Osteoblast (primary cell): ENCODE results near the gene RAVER2. TPM values are rescaled to one million over a fixed set of nuclear protein-coding genes. Genes with fewer than 3 reads are reported as not detected.
"Not testable (repeated sequence)": the region's sequence is repeated elsewhere in the genome, so short reads cannot be mapped to it uniquely, and the experiment has no call there.

Experiments
- DNase-seq: peaks from one replicate; pipeline ENCODE4 v3.0.0; 2011; ENCODE audit warnings: low spot score, mixed read lengths; ENCODE audit not compliant: insufficient read length; ENCODE audit errors: missing footprints
- H2AFZ ChIP-seq: 2 replicates; pipeline ENCODE4 v1.6.0; 2011; ENCODE audit warnings: mild to moderate bottlenecking, low read length
- H3K27ac ChIP-seq: 2 replicates; pipeline ENCODE4 v1.5.1; 2011; ENCODE audit warnings: mild to moderate bottlenecking, low read depth, low read length, moderate library complexity
- H3K27me3 ChIP-seq: 2 replicates; pipeline ENCODE4 v1.6.0; 2012; ENCODE audit warnings: mild to moderate bottlenecking, control low read depth, inconsistent platforms, low read length, moderate library complexity; ENCODE audit not compliant: insufficient read depth
- H3K36me3 ChIP-seq: 2 replicates; pipeline ENCODE4 v1.5.1; 2011; ENCODE audit warnings: mild to moderate bottlenecking, low read length, control low read depth, moderate library complexity; ENCODE audit not compliant: insufficient read depth
- H3K4me1 ChIP-seq: 2 replicates; pipeline ENCODE4 v1.5.1; 2011; ENCODE audit warnings: mild to moderate bottlenecking, low read length, control low read depth, moderate library complexity; ENCODE audit not compliant: insufficient read depth
- H3K4me2 ChIP-seq: 2 replicates; pipeline ENCODE4 v1.6.0; 2011; ENCODE audit warnings: mild to moderate bottlenecking, low read length; ENCODE audit not compliant: insufficient read depth
- H3K4me3 ChIP-seq: fragments of 200-600 bp; sonication (generic); 3 replicates; pipeline ENCODE4 v1.5.1; 2012; ENCODE audit warnings: mild to moderate bottlenecking, low read length, inconsistent platforms; ENCODE audit not compliant: insufficient read depth
- H3K79me2 ChIP-seq: 2 replicates; pipeline ENCODE4 v1.6.0; 2012; ENCODE audit warnings: mild to moderate bottlenecking, low read length, control low read depth, inconsistent platforms; ENCODE audit not compliant: insufficient read depth
- H3K9me3 ChIP-seq: 2 replicates; pipeline ENCODE4 v1.5.1; 2011; ENCODE audit warnings: low read depth, low read length, control low read depth
- H4K20me1 ChIP-seq: 2 replicates; pipeline ENCODE4 v1.6.0; 2012; ENCODE audit warnings: mild to moderate bottlenecking, low read length, control low read depth; ENCODE audit not compliant: insufficient read depth
- total RNA-seq: library from RNA; depleted of rRNA; stranded (reverse); fragments of >200 nt; gene quantifications from 2 replicates; pipeline ENCODE4 v1.2.3, GENCODE V29; 2012
- TF ChIP-seq, protein P1 (sequence below): IDR thresholded peaks from 2 replicates; pipeline ENCODE4 v1.5.1; 2011; ENCODE audit warnings: mild to moderate bottlenecking, low read depth, low read length, moderate library complexity; ENCODE audit errors: extremely low read depth

RAVER2 gene
- total RNA-seq, 1 donor, result 17.4 TPM

DNA sequence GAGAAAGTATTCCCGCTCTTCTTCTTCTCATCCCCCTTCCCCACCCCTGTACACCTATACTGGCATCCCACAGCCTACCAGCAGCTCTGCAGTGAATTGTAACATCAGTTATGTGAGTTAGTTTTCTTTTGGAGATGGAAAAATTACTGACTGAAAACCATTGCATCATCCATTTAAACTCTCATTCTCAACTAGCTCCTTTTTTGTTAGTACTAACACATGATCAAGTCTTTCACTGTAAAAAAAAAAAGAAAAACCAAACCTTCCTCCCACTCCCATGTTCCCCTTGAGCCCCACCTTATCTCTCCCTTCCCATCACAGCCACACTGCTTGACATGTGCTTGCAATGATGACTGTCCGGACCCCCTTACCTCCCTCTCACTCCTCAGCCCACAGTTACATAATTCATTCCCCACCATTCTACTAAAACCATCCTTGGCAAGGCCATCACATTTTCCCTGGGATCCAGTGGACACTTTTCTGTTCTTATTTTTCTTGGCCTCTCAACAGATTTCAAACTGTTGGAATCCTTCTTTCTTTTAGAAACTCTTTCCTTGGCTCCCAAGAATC is 23.2 kb upstream of the RAVER2 start:
- Histone ChIP-seq H3K4me3 (no peak overlapping the region), H3K27me3 (peaks cover 4% of the 10 kb centered on the region), H3K36me3 (no peaks in the 10 kb centered on the region), H3K9me3 (no peaks in the 10 kb centered on the region), H3K27ac (no peak overlapping the region), H4K20me1 (no peaks in the 10 kb centered on the region), H2AFZ (no peak overlapping the region), H3K4me2 (no peak overlapping the region), H3K4me1 (no peaks in the 10 kb centered on the region), H3K79me2 (no peaks in the 10 kb centered on the region)
- TF ChIP-seq, protein P1, sequence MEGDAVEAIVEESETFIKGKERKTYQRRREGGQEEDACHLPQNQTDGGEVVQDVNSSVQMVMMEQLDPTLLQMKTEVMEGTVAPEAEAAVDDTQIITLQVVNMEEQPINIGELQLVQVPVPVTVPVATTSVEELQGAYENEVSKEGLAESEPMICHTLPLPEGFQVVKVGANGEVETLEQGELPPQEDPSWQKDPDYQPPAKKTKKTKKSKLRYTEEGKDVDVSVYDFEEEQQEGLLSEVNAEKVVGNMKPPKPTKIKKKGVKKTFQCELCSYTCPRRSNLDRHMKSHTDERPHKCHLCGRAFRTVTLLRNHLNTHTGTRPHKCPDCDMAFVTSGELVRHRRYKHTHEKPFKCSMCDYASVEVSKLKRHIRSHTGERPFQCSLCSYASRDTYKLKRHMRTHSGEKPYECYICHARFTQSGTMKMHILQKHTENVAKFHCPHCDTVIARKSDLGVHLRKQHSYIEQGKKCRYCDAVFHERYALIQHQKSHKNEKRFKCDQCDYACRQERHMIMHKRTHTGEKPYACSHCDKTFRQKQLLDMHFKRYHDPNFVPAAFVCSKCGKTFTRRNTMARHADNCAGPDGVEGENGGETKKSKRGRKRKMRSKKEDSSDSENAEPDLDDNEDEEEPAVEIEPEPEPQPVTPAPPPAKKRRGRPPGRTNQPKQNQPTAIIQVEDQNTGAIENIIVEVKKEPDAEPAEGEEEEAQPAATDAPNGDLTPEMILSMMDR, result no peak
- no peak for DNase-seq

DNA sequence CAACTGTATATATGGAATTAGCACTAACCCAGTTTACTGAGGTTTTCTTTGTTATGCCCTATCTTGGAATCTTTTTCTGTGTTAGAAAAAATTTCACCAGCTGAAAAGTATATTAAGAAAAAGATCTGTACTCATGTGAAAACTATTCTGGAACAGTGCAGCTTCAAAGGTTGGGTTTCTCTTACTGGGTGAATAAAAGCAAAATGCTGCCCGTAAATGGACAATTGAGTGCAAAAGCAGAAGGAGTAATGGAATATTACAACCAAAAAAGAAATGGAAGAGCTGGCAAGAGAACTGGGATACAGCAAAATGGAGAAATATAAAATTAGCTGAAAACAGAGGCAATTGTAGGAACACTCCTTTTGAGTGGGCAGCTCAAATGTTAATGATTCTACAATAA is 17.0 kb upstream of the RAVER2 start:
- TF ChIP-seq, protein P1, result no peak
- H3K9me3 ChIP-seq, result no peaks in the 10 kb centered on the region
- no peak overlapping the region for H3K27ac ChIP-seq
- H2AFZ ChIP-seq, result no peak overlapping the region
- H3K4me3 ChIP-seq, result no peak overlapping the region
- H3K79me2 ChIP-seq, result no peaks in the 10 kb centered on the region
- DNase-seq, result no peak
- no peaks in the 10 kb centered on the region for H3K36me3 ChIP-seq
- H3K4me2 ChIP-seq, result no peak overlapping the region
- H3K27me3 ChIP-seq, result peaks cover 3% of the 10 kb centered on the region
- no peaks in the 10 kb centered on the region for H3K4me1 ChIP-seq
- H4K20me1 ChIP-seq, result no peaks in the 10 kb centered on the region

DNA sequence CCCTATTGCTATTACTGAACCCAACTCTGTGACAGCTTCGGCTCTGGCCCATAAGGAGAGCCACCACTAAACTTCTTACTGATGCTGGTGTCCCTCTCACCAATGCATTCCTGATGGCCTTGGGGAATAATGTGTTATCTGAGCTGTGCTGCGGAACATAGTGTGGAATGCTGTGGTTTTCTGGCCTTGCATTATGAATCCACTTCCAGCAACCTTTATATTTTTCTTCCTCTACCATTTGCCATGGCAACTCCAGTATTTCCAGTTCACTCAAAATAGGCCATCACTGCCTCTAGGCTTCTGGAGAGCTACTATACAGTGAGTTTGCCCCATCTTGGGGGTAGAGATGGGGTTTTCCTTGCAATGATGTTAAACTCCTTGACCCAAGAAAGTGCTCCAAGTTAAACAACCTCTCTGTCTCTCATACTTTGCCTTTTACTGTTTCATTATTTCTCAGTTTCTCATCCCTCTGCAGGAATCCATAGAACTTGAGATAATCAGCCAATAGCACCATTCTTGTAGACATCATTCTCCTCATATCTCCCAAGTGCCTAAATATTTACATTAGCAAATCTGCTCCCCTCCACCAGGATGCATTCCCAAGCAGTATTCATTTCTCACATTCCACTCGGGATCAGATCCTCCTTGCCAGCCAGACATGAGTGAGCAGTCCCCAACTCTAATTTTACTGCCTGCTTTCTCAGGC is 11.1 kb upstream of the RAVER2 start:
- Histone ChIP-seq H3K4me1 (peaks cover 14% of the 10 kb centered on the region), H3K27me3 (no peaks in the 10 kb centered on the region), H3K9me3 (no peaks in the 10 kb centered on the region), H4K20me1 (no peaks in the 10 kb centered on the region), H2AFZ (no peak overlapping the region), H3K36me3 (no peaks in the 10 kb centered on the region), H3K79me2 (no peaks in the 10 kb centered on the region), H3K4me3 (no peak overlapping the region), H3K27ac (peak overlapping the region; percentile 2), H3K4me2 (peak overlapping the region; percentile 59)
- TF ChIP-seq, protein P1, result no peak
- DNase-seq, result no peak

DNA sequence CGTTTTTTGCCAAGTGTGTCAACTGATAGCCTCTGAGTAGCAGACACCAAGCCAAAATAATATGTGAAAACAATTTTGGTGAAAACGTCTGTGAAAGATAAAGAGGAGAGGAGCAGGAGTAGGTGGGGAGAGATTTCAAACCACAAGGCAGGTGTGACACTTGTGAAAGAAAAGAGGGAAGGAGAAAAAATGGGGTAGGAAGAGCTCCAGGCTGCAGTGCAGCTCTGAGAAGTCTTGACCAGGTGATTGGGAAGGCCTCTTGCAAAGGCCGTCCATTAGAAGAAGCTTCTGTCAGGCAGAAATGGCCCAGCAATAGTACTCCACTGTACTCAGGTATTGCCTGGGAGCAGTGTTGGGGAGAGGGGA is 10.6 kb upstream of the RAVER2 start:
- no peak for DNase-seq
- H2AFZ ChIP-seq, result no peak overlapping the region
- no peaks in the 10 kb centered on the region for H3K36me3 ChIP-seq
- TF ChIP-seq, protein P1, result no peak
- H3K27ac ChIP-seq, result peak overlapping the region; percentile 2
- H3K4me2 ChIP-seq, result no peak overlapping the region
- no peaks in the 10 kb centered on the region for H3K9me3 ChIP-seq
- no peaks in the 10 kb centered on the region for H3K79me2 ChIP-seq
- no peak overlapping the region for H3K4me3 ChIP-seq
- peaks cover 14% of the 10 kb centered on the region for H3K4me1 ChIP-seq
- H4K20me1 ChIP-seq, result no peaks in the 10 kb centered on the region
- no peaks in the 10 kb centered on the region for H3K27me3 ChIP-seq

DNA sequence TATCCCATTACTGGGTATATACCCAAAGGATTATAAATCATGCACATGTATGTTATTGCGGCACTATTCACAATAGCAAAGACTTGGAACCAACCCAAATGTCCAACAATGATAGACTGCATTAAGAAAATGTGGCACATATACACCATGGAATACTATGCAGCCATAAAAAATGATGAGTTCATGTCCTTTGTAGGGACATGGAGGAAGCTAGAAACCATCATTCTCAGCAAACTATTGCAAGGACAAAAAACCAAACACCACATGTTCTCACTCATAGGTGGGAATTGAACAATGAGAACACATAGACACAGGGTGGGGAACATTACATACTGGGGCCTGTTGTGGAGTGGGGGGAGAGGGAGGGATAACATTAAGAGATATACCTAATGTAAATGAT is 4.2 kb upstream of the RAVER2 start:
- not testable (repeated sequence) for H3K4me3 ChIP-seq, H3K79me2 ChIP-seq, H3K9me3 ChIP-seq, H3K36me3 ChIP-seq, DNase-seq, H3K27ac ChIP-seq, H3K4me1 ChIP-seq, H3K27me3 ChIP-seq, H3K4me2 ChIP-seq, H2AFZ ChIP-seq, H4K20me1 ChIP-seq
